HepG2 (cell line): ENCODE data around the gene CCNB3. TPM values are rescaled to one million over a fixed set of nuclear protein-coding genes. Genes with fewer than 3 reads are reported as not detected.

ENCODE experiments used
- ATAC-seq: fragments of 200-7000 bp; cut with Tn5 transposase; 3 replicates; pipeline ENCODE4 v1.9.1; 2020; ENCODE audit warnings: mild to moderate bottlenecking, moderate library complexity
- BruUV-seq: library from RNA; stranded (reverse); fragments of 400-500 nt; replicated peaks from 2 replicates; lab custom pipeline; 2021; lab: Mats Ljungman, UMichigan
- CTCF ChIA-PET: fragments of 300-600 bp; formaldehyde crosslinking; extraction: SDS; loops from one replicate; lab custom pipeline; 2021; ENCODE audit warnings: low total read pairs, inconsistent platforms, low intra/inter-chr PET ratio; lab: Yijun Ruan, JAX
- POLR2A ChIA-PET: fragments of 350-600 bp; sonication (Branson Sonifier 250); formaldehyde crosslinking; loops from one replicate; lab custom pipeline; 2020; ENCODE audit warnings: antibody characterized with exemption, inconsistent platforms; lab: Yijun Ruan, JAX
- DNase-seq: peaks from one replicate; pipeline ENCODE4 v3.0.0-alpha.2; 2015; ENCODE audit warnings: low spot score
- FAIRE-seq: peaks from 3 replicates; lab custom pipeline; 2011; peaks lifted over from hg19 to GRCh38; lab: Jason Lieb, UNC
- H2AFZ ChIP-seq: one replicate; pipeline ENCODE4 v1.6.1; 2011; ENCODE audit warnings: low read length, inconsistent platforms
- H3K27ac ChIP-seq: fragments of 300-600 bp; 3 replicates; pipeline ENCODE4 v1.8.0; 2011; ENCODE audit warnings: mixed run types, mild to moderate bottlenecking, mixed read lengths, low read length, inconsistent platforms; ENCODE audit not compliant: insufficient read depth; ENCODE audit errors: extremely low read length
- H3K27me3 ChIP-seq, 2 experiments: fragments of 200-600 bp in 1 of 2; 2 replicates in 1 of 2; 3 replicates in 1 of 2; pipeline versions ENCODE4 v1.6.0 to v1.8.0; 2011; ENCODE audit warnings: low read length in 2 of 2, mild to moderate bottlenecking in 2 of 2, moderate library complexity in 2 of 2, inconsistent platforms in 1 of 2; ENCODE audit not compliant: insufficient read depth in 2 of 2, control insufficient read depth in 1 of 2
- H3K36me3 ChIP-seq, 2 experiments: fragments of 200-600 bp in 1 of 2; replicated peaks in 1 of 2; 2 replicates in 1 of 2; 3 replicates in 1 of 2; pipeline versions ENCODE4 v1.5.1 to v1.8.0; 2011; ENCODE audit warnings: low read length in 2 of 2, inconsistent platforms in 1 of 2; ENCODE audit not compliant: insufficient read depth in 2 of 2, control insufficient read depth in 1 of 2
- H3K4me1 ChIP-seq: 2 replicates; pipeline ENCODE4 v1.5.1; 2012; ENCODE audit warnings: low read length, inconsistent platforms; ENCODE audit not compliant: insufficient read depth
- H3K4me2 ChIP-seq: 2 replicates; pipeline ENCODE4 v1.6.0; 2011; ENCODE audit warnings: low read depth, low read length, inconsistent platforms
- H3K4me3 ChIP-seq, 3 experiments: fragments of 200-600 bp in 1 of 3; sonication (generic), shearing (Covaris generic) in 1 of 3; replicated peaks in 1 of 3; 2 replicates each; pipeline ENCODE4 v1.5.1; 2011 to 2016; ENCODE audit warnings: low read length in 3 of 3, inconsistent platforms in 2 of 3, low read depth in 2 of 3, mild to moderate bottlenecking in 2 of 3, control low read depth in 1 of 3, mixed read lengths in 1 of 3; ENCODE audit not compliant: insufficient read depth in 1 of 3
- H3K79me2 ChIP-seq: one replicate; pipeline ENCODE4 v1.6.1; 2011; ENCODE audit warnings: low read length, inconsistent platforms; ENCODE audit not compliant: insufficient read depth
- H3K9ac ChIP-seq: 2 replicates; pipeline ENCODE4 v1.6.0; 2011; ENCODE audit warnings: mild to moderate bottlenecking, low read depth, low read length, inconsistent platforms; ENCODE audit not compliant: insufficient read depth
- H3K9me3 ChIP-seq: 2 replicates; pipeline ENCODE4 v1.5.1; 2012; ENCODE audit warnings: mild to moderate bottlenecking, low read length
- H4K20me1 ChIP-seq: 2 replicates; pipeline ENCODE4 v1.6.0; 2011; ENCODE audit warnings: inconsistent platforms, mild to moderate bottlenecking, low read length, moderate library complexity; ENCODE audit not compliant: insufficient read depth
- MTA1 ChIP-seq: sonication (generic); formaldehyde crosslinking; IDR thresholded peaks from 2 replicates; pipeline ENCODE4 v1.4.0; 2020; ENCODE audit warnings: missing genetic modification reagents, mild to moderate bottlenecking, borderline replicate concordance
- SRSF4 ChIP-seq: fragments of 200-400 bp; formaldehyde crosslinking; IDR thresholded peaks from one replicate; pipeline ENCODE4 v1.6.1; 2018; ENCODE audit warnings: mild to moderate bottlenecking, low read depth, low read length, moderate library complexity; ENCODE audit not compliant: poor library complexity, severe bottlenecking
- THYN1 ChIP-seq: sonication (generic); formaldehyde crosslinking; IDR thresholded peaks from 2 replicates; pipeline ENCODE4 v1.8.1; 2023; ENCODE audit warnings: low read depth, mild to moderate bottlenecking, moderate library complexity, missing genetic modification reagents, borderline replicate concordance
- ZNF101 ChIP-seq: sonication (generic); formaldehyde crosslinking; IDR thresholded peaks from 2 replicates; pipeline ENCODE4 v1.4.0; 2020; ENCODE audit warnings: mild to moderate bottlenecking, low read depth, missing genetic modification reagents, borderline replicate concordance
- ZNF17 ChIP-seq: sonication (generic); formaldehyde crosslinking; IDR thresholded peaks from 2 replicates; pipeline ENCODE4 v1.5.0; 2020; ENCODE audit warnings: mild to moderate bottlenecking, missing genetic modification reagents
- WGBS: methylation state at CpG from one replicate; pipeline ENCODE4 v1.1.6; 2017; ENCODE audit warnings: low lambda C conversion rate; 5-methylcytosine and 5-hydroxymethylcytosine counted together
- in situ Hi-C: cut with HindIII; loops from 2 replicates; pipeline ENCODE4 v1.10.0; 2017; ENCODE audit warnings: low pct_unique_long_range_greater_than_20kb; ENCODE audit not compliant: extremely low pct_ligation_motif_present
- intact Hi-C: fragments of 100-400 bp; cut with micrococcal nuclease; formaldehyde crosslinking; loops from one replicate; pipeline ENCODE4 v1.10.0; 2022; ENCODE audit not compliant: unreplicated experiment
- polyA plus RNA-seq, 8 experiments: library from polyadenylated mRNA; depleted of rRNA in 3 of 8; stranded (reverse) in 7 of 8; unstranded in 1 of 8; fragments of >200 nt; fragmentation: Illumina TruSeq in 4 of 8; extraction: Trizol in 4 of 8; gene quantifications; 2 replicates each; pipeline versions ENCODE4 v1.2.1 to v1.2.3, GENCODE V29; 2011 to 2016; ENCODE audit warnings: low read depth in 4 of 8, missing spikeins in 1 of 8, mixed read lengths in 1 of 8; ENCODE audit not compliant: insufficient read depth in 1 of 8
- total RNA-seq, 5 experiments: library from RNA; depleted of rRNA; stranded (reverse); fragments of >200 nt; fragmentation: Illumina TruSeq; extraction: Trizol; gene quantifications; 2 replicates each; pipeline ENCODE4 v1.2.3, GENCODE V29; 2016; ENCODE audit warnings: low read depth in 1 of 5
- TF ChIP-seq, protein P1 (sequence below): IDR thresholded peaks from 2 replicates; pipeline ENCODE4 v1.6.1; 2016
- TF ChIP-seq, protein P2 (sequence below): sonication (generic); formaldehyde crosslinking; IDR thresholded peaks from 2 replicates; pipeline ENCODE4 v1.5.0; 2020; ENCODE audit warnings: mild to moderate bottlenecking, missing genetic modification reagents, borderline replicate concordance
- TF ChIP-seq, protein P3 (sequence below): sonication (generic); formaldehyde crosslinking; IDR thresholded peaks from 2 replicates; pipeline ENCODE4 v1.5.0; 2020; ENCODE audit warnings: missing genetic modification reagents
- TF ChIP-seq, protein P4 (sequence below): sonication (generic); formaldehyde crosslinking; IDR thresholded peaks from 2 replicates; pipeline ENCODE4 v1.4.0; 2020; ENCODE audit warnings: missing genetic modification reagents, borderline replicate concordance

The CCNB3 gene
- total and polyA plus RNA-seq, 2 of the 13 experiments (the other 11 are each of a cell fraction or from before 2014, with no cell fraction given), result 0.04 to 0.07 TPM

DNA sequence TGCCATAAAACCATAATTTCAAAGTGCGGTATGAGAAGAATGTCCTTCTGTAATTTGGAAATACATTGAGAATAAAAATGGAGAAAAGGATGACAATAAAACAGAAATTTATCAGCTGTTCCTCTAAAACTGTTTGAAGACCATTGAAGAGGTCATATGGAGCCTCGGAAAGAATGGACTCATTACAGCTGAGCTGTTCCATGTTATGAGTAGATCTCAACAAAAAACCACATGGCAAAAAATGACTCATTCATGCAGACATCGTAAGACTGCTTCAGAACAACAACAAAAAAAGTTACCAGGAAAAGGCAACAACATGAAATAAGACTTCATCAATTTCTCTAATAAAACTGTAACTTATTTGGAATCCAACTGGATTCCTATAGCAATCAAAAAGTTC lies 43.4 kb upstream of the CCNB3 start (continued):
- TF ChIP-seq, protein P1, sequence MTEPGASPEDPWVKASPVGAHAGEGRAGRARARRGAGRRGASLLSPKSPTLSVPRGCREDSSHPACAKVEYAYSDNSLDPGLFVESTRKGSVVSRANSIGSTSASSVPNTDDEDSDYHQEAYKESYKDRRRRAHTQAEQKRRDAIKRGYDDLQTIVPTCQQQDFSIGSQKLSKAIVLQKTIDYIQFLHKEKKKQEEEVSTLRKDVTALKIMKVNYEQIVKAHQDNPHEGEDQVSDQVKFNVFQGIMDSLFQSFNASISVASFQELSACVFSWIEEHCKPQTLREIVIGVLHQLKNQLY, result no peak
- no peak for TF ChIP-seq THYN1 (CRISPR knock-in tag)
- no peak for TF ChIP-seq MTA1 (CRISPR knock-in tag)
- TF ChIP-seq, protein P2, sequence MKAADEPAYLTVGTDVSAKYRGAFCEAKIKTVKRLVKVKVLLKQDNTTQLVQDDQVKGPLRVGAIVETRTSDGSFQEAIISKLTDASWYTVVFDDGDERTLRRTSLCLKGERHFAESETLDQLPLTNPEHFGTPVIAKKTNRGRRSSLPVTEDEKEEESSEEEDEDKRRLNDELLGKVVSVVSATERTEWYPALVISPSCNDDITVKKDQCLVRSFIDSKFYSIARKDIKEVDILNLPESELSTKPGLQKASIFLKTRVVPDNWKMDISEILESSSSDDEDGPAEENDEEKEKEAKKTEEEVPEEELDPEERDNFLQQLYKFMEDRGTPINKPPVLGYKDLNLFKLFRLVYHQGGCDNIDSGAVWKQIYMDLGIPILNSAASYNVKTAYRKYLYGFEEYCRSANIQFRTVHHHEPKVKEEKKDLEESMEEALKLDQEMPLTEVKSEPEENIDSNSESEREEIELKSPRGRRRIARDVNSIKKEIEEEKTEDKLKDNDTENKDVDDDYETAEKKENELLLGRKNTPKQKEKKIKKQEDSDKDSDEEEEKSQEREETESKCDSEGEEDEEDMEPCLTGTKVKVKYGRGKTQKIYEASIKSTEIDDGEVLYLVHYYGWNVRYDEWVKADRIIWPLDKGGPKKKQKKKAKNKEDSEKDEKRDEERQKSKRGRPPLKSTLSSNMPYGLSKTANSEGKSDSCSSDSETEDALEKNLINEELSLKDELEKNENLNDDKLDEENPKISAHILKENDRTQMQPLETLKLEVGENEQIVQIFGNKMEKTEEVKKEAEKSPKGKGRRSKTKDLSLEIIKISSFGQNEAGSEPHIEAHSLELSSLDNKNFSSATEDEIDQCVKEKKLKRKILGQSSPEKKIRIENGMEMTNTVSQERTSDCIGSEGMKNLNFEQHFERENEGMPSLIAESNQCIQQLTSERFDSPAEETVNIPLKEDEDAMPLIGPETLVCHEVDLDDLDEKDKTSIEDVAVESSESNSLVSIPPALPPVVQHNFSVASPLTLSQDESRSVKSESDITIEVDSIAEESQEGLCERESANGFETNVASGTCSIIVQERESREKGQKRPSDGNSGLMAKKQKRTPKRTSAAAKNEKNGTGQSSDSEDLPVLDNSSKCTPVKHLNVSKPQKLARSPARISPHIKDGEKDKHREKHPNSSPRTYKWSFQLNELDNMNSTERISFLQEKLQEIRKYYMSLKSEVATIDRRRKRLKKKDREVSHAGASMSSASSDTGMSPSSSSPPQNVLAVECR (CRISPR knock-in tag), result no peak

DNA sequence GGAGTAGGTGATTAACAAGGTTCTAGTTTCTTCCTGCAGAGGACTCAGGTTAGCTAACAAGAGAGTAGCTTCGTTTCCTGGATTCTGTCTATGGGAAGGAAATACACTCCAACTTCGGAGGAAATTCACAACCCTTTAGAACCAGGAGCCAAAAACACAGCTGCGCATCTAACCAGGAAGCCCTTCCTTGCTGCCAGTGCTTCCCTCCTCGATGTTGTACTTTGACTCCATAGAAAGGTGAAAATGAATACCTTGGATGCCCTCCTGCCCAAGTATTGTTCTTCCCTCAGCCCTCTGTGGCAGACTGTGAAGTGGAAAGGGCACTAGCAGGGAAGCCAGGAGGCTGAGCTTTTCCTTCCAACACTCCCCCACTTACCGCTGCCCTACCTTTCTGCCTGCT lies 38.8 kb upstream of the CCNB3 start:
- H2AFZ ChIP-seq, result peak overlapping the region; percentile 54
- no peaks in the 10 kb centered on the region for H3K9me3 ChIP-seq
- FAIRE-seq (peak; percentile 53), DNase-seq (no peak), ATAC-seq (no peak)
- intact Hi-C loops (no loop called here), in situ Hi-C loops (no loop called here)
- BruUV-seq, result no TSS peak
- no peak overlapping the region for H3K9ac ChIP-seq
- ChIA-PET CTCF (no interaction called here), POLR2A (no interaction called here)
- H3K4me2 ChIP-seq, result no peak overlapping the region
- no peak overlapping the region for H3K4me3 ChIP-seq
- WGBS, result 80% methylated on average over 4 of the region's 5 CpGs
- no peaks in the 10 kb centered on the region for H3K36me3 ChIP-seq
- no peak overlapping the region for H3K27ac ChIP-seq
- H3K27me3 ChIP-seq, result no peaks in the 10 kb centered on the region
- TF ChIP-seq ZNF101 (no peak), SRSF4 (no peak), ZNF17 (no peak)
- TF ChIP-seq, protein P3, sequence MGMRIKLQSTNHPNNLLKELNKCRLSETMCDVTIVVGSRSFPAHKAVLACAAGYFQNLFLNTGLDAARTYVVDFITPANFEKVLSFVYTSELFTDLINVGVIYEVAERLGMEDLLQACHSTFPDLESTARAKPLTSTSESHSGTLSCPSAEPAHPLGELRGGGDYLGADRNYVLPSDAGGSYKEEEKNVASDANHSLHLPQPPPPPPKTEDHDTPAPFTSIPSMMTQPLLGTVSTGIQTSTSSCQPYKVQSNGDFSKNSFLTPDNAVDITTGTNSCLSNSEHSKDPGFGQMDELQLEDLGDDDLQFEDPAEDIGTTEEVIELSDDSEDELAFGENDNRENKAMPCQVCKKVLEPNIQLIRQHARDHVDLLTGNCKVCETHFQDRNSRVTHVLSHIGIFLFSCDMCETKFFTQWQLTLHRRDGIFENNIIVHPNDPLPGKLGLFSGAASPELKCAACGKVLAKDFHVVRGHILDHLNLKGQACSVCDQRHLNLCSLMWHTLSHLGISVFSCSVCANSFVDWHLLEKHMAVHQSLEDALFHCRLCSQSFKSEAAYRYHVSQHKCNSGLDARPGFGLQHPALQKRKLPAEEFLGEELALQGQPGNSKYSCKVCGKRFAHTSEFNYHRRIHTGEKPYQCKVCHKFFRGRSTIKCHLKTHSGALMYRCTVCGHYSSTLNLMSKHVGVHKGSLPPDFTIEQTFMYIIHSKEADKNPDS (CRISPR knock-in tag), result no peak
- TF ChIP-seq, protein P4, sequence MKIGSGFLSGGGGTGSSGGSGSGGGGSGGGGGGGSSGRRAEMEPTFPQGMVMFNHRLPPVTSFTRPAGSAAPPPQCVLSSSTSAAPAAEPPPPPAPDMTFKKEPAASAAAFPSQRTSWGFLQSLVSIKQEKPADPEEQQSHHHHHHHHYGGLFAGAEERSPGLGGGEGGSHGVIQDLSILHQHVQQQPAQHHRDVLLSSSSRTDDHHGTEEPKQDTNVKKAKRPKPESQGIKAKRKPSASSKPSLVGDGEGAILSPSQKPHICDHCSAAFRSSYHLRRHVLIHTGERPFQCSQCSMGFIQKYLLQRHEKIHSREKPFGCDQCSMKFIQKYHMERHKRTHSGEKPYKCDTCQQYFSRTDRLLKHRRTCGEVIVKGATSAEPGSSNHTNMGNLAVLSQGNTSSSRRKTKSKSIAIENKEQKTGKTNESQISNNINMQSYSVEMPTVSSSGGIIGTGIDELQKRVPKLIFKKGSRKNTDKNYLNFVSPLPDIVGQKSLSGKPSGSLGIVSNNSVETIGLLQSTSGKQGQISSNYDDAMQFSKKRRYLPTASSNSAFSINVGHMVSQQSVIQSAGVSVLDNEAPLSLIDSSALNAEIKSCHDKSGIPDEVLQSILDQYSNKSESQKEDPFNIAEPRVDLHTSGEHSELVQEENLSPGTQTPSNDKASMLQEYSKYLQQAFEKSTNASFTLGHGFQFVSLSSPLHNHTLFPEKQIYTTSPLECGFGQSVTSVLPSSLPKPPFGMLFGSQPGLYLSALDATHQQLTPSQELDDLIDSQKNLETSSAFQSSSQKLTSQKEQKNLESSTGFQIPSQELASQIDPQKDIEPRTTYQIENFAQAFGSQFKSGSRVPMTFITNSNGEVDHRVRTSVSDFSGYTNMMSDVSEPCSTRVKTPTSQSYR (CRISPR knock-in tag), result no peak
- no peaks in the 10 kb centered on the region for H4K20me1 ChIP-seq
- H3K4me1 ChIP-seq, result peaks cover 8% of the 10 kb centered on the region; the same call in 1 of the 2 replicates
- no peaks in the 10 kb centered on the region for H3K79me2 ChIP-seq
